Activated T-cell treated with anti-CD3 and anti-CD28 coated beads, Interleukin-2, amount 50 U/mL, for 48 hours (primary cell): Measurements from ENCODE around the gene SYT1.
"Not testable (repeated sequence)": the region's sequence is repeated elsewhere in the genome, so short reads cannot be mapped to it uniquely, and the experiment has no call there.

Source experiments
- DNase-seq, 2 experiments: peaks; one replicate each; pipeline ENCODE4 v3.0.0-alpha.2; 2020

SYT1 gene

DNA sequence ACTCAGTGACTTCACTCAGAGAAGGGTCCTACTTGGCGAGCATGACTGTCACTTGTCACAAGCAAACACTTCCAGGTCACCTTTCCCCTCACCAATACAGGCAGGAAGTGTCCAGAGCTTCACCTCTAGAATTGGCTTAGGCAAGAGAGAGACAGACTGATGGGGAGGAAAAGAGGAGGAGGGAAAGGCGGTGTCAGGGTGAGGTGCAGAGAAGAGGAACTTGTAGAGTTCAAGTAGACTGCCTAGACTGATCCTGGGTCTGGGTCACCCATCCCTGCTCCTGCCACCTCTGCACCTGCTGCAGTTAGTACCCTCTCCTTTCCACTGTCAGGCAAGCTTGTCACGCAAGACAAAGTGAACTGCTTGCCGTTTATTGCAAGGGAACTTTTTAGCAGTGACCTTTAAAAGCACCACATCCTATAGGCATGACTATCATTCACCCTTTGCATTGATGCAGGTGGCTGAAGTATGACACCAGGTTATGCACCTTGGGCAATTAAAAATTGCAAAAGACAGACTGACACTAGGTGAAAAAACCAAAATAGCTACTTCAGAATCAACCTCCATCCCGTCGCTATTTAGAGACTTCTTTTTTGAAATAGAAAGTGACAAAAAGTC, 292.4 kb downstream of the SYT1 start:
- DNase-seq: no peak

DNA sequence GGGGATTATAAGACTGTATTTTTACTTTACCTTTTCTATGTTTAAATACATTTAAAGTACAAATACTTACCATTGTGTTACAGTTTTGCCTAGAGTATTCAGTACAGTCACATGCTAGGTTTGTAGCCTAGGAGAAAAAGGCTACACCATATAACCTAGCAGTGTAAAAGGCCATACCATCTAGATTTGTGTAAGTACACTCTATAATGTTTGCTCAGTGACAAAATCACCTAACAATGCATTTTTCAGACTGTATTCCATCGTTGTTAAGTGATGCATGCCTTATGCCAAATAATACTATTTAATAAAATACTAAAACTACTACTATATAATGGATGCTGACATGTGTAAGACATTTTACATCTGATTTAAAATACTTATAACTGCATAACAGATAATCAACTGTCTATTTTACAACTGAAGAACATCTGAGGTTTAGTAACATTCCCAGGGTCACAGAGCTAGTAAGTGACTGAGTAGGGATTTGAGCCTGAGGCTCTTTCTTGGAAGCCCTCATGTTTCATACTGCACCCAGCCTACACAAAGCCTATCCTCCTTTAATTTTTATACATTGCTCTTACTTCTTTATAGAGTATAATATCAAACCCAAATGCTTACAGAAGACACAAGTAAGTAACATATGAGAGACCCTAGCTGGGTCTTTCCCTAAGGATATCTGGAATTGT, 296.8 kb downstream of the SYT1 start:
- no peak for DNase-seq

DNA sequence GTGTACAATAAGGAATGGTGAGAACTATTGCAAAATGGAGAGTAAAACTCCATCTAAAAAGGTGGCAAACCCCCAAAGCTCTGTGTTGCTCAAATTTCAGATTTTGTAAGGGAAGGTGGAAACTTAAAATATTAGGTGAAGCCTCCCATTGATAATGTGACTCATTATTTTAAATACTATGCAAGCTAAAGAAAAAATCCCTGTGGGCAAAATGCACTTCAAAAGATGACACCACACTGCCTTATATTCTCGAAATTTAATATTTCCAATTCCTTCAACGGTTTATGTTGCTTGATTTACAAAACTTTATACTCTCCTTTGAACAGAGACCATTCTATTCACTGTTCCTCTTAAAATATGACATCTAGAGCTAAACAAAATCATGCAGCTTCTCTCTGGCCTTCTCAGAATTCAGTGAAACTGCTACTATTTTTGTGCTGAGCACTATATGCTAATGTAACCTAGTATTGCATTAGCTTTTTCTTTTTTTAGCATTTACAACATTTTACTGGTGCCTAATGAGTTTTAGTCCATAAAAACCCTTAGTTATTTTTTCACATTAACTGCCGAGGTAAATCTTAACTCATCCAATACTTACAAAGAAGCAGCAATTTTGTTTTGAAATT, 297.7 kb downstream of the SYT1 start:
- DNase-seq: no peak

DNA sequence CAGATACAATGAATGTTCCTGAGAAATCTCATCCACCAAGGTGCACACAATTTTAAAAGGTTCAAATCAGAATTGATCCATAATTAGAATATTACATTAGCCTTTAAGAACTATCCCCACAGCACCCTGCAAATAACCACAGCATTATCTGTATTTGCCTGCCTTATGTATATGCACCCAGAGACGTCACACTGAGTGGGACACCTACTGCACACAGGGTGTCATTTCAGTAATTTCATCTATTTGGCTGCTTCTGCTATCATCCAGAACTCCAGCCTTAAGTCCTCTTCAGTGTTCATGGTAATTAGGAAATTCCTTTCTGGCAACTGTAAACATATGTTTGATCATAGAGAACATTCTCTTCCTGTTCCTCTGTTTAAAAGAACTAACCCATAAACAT, 298.4 kb downstream of the SYT1 start:
- DNase-seq: no peak

DNA sequence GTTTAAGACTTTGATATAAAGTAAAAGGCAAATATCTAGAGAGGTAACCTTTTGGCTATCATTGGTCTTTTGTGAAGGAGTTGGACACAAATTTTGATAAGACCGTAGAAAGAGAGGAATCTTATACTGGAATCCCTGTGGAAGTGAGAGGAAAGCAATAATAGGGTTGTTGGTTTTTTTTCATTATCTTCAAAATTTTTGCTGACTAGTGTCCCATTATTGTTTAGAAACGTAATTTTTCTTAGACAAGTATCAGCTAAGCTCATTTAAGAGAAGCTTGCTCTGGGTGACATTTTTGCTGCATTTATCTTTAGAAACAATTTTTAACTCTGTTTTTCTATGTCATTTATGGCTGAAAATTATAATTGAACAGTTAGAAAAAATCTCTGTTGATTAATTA, 300.3 kb downstream of the SYT1 start:
- no peak for DNase-seq

DNA sequence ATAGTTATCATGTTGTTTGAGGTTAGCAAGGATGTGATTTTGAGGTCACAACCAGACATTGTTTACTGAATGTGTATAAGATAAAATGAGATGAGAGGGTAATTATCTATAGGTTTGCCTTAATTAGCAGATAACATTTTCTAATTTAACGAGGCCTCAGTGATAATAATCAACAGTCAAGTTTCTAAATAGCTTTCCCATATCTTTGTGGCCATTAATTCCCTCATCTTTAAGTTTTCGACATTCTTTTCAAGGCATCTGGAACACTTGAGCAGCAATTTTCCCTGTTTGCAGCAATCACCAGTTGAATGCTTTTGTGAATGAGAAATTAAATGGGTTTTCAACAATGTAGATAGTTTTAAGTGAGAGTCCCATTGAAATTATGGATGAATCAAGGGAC, 304.1 kb downstream of the SYT1 start:
- no peak for DNase-seq

DNA sequence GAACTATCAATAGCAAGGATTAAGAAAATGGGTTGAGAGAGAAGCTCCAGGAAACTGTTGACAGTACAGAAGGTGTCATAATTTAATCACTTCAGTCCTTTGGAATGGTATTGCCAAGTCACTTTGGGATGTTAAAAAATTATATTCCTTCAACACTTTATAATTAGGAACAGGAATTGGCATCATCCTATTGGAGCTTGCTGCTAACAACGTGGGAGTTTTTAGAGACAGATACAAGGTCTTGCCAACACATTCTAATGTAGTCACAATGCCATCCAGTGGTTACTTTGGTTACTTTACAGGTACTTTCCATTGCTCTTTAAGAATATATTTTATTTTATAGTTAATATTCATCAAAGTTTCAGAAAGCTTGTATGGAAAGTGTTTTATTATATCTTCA, 310.1 kb downstream of the SYT1 start:
- DNase-seq: no peak

DNA sequence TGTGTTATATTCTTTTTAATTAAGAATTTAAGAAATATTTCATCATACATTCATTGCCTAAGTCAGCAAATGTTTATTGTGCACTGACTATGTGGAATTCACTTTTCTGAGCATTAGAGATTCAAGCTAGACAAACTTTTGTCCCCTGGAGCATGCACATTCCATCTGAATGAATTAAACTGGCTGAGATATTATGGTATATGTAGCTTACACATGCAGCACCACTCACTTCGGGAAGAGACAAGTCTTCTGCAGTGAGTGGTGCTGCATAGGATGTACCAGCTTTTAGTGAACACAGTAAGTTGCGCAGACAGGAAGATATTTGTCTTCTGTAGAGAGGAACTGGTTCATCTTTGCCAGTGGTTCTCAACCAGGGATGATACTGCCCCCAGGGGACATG, 318.4 kb downstream of the SYT1 start:
- DNase-seq: no peak

DNA sequence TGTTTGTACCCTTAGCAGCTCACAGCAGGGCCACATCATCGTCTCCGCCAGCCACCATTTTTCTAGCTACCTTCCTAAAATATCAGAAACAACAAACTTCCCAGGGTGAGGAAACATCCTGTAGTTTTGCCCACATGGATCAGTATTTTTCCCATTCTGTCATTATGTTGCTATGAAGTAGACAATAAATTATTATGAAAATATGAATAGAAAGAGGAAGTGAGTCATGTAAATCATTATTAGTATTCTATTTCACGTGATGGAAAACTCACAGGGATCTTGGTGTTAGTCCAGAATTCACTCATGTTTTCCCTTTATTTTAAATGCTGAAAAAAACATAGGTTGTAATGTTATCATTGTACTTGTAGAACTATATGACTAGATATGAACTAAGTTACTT, 319.4 kb downstream of the SYT1 start:
- DNase-seq: no peak

DNA sequence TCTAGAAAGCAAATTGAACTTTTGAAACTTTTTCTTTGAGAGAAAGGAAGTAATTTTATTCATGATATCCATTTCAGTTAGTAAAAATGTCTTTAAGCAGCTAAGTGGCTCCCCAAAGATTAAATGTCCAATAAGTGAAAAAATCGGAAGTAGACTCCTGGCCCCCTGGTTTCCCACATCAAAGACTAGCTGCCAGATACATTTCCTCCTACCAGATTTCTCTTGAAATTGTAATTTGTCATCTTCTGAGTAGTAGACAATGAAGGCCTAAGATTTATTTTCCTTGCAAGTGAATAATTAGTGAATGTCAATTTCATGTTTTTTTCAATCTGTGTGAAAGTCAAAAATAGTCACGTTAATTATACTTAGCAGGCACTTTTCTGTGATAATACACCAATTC, 321.9 kb downstream of the SYT1 start:
- DNase-seq: no peak

DNA sequence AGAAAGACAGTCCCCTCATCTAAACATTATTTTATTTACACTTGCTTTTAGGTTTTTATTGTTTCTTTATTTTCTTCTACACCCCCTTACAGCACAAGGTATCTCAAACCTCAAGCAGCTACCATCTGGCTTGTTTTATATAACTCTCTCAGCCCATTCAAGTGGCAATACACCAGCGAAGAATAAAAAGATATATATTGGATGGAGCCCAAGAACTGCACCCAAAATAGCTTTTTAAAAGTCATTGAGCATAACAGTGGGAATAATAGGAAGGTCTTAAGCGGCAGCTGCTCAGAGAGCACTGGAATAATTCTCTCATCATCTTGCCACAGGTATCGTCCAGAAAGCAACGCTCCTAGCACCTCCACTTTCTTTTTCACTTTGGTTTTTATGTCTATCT, 322.5 kb downstream of the SYT1 start:
- DNase-seq: no peak

DNA sequence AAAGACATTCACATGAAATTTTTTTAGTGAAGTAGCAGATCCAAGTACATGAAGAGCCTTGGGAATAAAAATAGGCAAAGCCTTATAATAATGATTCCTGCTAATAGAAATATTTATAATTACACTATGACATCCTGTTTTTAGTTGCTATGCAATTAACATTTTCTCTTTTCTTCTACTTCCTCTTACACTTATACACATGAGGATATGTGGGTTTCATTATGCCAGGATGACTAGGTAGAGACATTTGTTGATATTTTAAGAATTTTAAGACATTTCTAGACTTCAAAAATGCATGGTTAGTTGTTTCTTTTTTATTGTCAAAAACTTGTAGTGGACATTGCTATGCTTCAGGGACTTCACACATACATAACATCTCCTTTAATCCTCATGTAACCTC, 326.8 kb downstream of the SYT1 start:
- no peak for DNase-seq

DNA sequence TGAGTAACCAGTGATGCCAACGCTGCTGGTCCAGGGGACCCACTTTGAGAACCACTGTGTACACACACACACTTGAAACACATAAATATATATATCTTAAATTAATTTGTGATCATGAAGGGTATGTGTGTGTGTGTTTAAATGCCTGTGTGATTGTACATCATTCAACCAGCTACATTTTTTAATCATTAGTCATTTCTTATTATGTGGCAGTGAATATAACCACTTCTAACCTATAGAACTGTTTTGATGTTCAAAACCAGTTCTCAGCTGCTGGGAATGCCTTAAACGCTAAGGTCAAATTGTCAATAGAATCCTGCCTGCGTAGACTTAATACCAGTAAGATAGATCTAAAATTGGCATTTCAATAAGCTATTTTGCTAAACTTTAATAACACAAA, 330.0 kb downstream of the SYT1 start:
- DNase-seq: no peak

DNA sequence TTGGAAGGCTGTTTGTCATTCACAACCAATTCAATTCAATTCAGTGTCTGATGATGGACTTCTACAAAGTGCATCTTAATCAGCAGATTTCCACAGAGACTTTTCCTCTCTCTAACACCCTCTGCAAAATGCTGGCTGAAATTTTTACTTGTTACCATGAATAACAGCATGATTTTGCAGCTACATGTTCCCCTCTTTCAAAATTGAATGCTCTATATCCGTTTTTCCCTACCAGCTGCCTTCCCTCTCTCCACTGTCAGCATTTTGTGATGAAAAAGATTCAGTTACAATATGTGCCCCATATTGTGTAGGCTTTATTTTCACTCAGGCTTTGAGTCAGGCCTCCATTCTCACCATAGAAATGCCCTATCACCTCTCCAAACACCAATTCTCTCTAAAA, 334.6 kb downstream of the SYT1 start:
- no peak for DNase-seq

DNA sequence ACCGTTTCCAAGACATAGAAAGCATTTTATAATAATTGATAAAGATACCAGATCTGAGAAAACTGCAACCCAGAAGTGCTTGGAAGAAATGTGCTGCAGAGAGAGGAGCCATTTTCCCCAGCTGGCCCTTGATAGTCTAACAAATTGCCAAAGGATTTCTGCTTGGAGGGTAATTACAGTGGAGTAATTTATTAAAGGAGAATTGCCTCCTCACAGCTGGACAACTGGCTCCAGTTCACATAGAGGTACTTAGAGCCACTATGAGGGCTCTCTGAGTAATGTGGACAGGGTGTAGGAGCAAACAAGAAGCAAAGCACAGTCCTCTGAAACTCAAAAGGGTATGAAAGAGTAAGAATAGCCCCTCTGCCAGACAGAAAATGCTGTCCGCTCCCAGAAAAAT, 335.6 kb downstream of the SYT1 start:
- no peak for DNase-seq

DNA sequence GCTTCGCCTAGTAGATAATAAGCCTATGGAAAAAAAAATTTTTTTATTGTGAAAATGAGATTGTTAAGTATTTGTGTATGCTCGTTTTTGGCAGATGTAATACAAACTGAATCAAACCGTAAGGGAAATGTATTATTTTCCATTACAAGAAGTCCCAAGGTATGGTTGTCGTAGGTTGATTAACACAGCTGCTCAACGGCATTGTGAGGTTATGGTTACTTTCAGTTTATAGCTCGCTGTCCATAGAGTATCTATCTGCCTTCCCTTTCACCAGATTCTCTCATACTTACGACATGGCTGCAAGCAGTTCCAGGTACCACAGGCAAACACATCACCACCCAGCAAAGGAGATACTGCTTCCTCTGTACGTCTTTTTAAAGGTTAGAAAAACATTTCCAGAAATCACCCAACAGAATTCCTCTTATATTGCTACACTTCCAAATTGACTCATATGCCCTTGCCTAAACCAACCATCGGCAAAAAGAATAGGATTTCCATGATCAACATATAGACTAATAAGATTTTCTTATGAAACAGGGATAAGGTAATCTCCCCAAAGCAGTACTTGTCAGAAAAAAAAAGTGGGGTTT, 338.6 kb downstream of the SYT1 start:
- no peak for DNase-seq

DNA sequence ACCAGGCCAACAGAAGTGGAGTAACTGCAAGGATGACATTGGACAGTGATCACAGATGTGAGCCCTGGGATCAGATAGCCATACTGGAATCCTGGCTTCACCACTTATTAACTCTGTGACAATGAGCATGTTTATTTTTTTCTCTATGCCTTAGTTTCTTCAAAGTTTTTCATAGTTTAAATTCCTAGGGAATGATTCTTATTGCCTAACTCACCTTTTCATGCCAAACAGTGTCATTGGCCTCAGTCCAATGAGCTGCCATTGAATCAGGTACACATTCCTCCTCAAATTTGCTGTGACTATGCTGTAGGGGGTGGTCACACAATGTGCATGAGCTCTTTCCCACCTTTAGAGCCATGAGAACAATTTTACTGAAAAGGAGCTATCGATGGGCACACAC, 342.3 kb downstream of the SYT1 start:
- no peak for DNase-seq

DNA sequence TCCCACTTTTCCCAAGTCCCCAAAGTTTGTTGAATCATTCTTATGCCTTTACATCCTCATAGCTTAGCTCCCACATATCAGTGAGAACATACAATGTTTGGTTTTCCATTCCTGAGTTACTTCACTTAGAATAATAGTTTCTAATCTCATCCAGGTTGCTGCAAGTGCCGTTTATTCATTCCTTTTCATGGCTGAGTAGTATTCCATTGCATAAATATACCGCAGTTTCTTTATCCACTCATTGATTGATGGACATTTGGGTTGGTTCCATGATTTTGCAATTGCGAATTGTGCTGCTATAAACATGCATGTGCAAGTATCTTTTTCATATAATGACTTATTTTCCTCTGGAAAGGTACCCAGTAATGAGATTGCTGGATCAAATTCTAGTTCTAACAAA, 345.8 kb downstream of the SYT1 start:
- DNase-seq: not testable (repeated sequence)

DNA sequence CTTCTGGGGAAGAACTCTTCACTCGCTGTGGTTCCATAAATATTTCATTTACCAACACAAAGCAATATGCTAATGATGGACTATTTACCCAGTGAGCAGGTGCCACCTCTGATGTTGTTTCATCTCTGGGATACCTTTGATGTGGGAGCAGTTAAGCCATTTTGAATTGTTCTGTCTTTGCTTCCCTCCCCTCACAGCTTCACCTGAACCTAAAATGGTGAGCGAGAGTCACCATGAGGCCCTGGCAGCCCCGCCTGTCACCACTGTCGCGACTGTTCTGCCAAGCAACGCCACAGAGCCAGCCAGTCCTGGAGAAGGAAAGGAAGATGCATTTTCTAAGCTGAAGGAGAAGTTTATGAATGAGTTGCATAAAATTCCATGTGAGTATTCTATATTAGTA, 352.7 kb downstream of the SYT1 start:
- no peak for DNase-seq

DNA sequence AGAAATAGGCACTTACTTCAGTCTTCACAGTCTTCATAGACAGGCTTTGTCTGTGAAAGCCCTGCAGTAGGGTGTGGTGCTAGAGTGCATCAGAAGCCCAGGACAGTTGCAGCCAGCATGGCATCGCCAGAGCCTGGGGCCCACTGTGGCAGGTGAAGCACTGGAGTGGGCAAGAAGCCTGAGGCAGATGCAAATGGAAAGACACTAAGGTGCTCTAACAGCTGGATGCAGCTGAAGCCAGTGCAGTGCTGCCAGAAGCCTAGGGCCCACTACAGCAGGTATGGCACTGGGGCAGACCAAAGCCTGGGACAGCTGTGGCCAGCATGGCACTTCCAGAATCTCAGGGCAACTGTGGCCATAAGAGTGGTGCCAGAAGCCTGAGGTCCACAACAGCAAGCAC, 358.6 kb downstream of the SYT1 start:
- DNase-seq: no peak

DNA sequence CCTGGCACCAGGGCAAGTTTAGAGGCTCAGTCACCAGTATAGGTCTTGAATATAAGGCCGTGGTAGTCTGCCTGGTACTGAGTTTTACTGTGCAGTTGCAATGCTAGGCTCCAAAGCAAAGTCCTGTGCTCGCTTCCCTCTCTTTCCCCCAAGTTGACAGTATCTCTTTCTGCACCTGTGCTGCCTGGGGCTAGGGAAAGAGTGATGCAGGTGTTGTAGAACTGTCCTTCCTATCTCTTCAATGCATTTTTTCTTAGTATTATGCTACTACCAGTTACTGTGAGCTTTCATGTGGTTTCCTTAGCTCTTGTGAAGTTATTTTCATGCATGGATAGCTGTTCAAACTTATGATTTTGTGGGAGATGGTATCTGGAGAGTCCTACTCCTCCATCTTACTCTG, 359.2 kb downstream of the SYT1 start:
- no peak for DNase-seq

DNA sequence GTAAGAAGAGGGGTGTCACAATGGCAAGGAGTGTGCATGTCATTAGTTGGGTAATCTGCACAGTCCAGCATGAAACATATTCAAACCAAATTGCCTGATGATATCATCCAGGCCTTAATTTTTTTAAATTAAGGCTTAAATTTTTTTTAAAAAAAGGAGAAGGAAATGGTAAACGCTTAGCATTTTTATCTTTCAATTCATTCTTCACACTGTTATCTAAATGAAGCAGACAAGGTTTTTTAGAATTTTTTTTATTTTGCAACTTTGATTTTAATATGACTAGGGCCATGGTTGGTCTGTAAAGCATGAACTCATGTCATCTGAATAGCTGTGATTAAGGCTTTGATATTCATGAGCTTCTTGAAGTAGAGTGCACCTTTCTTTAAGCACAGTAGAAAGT, 362.5 kb downstream of the SYT1 start:
- no peak for DNase-seq

DNA sequence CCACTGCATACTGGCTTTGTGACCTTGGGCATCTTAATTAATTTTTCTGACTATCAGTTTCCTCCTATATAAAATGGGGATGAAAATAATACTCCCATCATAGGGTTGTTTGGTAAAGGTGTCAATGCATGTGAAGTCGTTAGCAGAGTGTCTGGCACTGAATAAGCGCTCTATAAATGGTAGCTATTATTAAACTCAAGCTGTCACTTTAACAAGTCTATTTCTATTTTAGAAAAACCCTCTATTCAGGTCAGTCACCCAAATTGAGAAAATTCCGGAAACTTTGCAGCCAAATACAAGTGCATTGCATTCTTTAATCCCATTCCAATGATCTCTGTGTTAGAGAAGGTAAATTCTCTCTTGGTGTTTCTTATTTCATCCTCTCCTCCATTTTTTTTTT, 363.1 kb downstream of the SYT1 start:
- DNase-seq: no peak

DNA sequence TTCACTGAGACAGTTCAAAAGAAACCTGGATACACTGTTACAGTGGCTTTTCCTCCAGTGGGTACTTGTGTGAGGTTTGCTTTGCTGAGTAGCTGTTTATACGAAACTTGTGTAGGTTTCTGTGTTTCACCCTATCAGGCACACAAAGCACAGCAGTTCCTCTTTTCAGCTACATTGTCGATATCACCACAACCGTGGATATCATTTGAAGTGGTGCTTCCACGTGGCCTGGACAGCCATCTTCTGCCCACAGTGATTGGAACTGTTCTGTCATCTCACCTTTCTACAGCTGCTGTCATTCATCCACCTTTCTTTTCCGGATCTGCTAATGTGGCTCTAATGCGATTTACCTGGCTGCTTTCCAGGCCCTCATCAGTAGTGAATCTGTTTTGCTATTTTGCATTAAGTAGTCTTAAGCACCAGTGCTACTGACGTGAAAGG, 368.8 kb downstream of the SYT1 start:
- DNase-seq: no peak
